SHP77 treated with DMSO at 0.1 percent for 48 hours (cell line): ENCODE results near the gene FERMT1.
"Not testable (repeated sequence)": the region's sequence is repeated elsewhere in the genome, so short reads cannot be mapped to it uniquely, and the experiment has no call there.

Source experiments
- DNase-seq: peaks from one replicate; lab custom pipeline; 2025; lab: John Stamatoyannopoulos, UW

The FERMT1 gene

GRCh38 chr20:6116758-6117157 is 6.1 kb downstream of the FERMT1 start:
- DNase-seq, result no peak

GRCh38 chr20:6115221-6115895 is 7.5 kb downstream of the FERMT1 start:
- no peak for DNase-seq

GRCh38 chr20:6114696-6115095 is 8.1 kb downstream of the FERMT1 start:
- no peak for DNase-seq

- no peak for DNase-seq
Observed at GRCh38 chr20:6113951-6114350, 8.9 kb downstream of the FERMT1 start.

- not testable (repeated sequence) for DNase-seq
Observed at GRCh38 chr20:6112965-6113364, 9.9 kb downstream of the FERMT1 start.

GRCh38 chr20:6108330-6108729 is 14.5 kb downstream of the FERMT1 start:
- no peak for DNase-seq

- no peak for DNase-seq
Observed at GRCh38 chr20:6104493-6105188, 18.2 kb downstream of the FERMT1 start.

- no peak for DNase-seq
Observed at GRCh38 chr20:6103301-6103700, 19.5 kb downstream of the FERMT1 start.

GRCh38 chr20:6101346-6101745 is 21.5 kb downstream of the FERMT1 start:
- no peak for DNase-seq

GRCh38 chr20:6100246-6100645 is 22.6 kb downstream of the FERMT1 start:
- DNase-seq, result no peak

- no peak for DNase-seq
Observed at GRCh38 chr20:6099819-6100218, 23.0 kb downstream of the FERMT1 start.

- DNase-seq, result no peak
Observed at GRCh38 chr20:6095409-6095808, 27.4 kb downstream of the FERMT1 start.

GRCh38 chr20:6094565-6094964 is 28.3 kb downstream of the FERMT1 start:
- DNase-seq, result no peak

- DNase-seq, result no peak
Observed at GRCh38 chr20:6094063-6094462, 28.8 kb downstream of the FERMT1 start.

- DNase-seq, result no peak
Observed at GRCh38 chr20:6091661-6092060, 31.2 kb downstream of the FERMT1 start.

- no peak for DNase-seq
Observed at GRCh38 chr20:6086868-6087267, 36.0 kb downstream of the FERMT1 start.

GRCh38 chr20:6083926-6084325 is 38.9 kb downstream of the FERMT1 start:
- no peak for DNase-seq

- no peak for DNase-seq
Observed at GRCh38 chr20:6081236-6081635, 41.6 kb downstream of the FERMT1 start.

GRCh38 chr20:6079016-6079415 is 43.8 kb downstream of the FERMT1 start:
- DNase-seq, result no peak

GRCh38 chr20:6075428-6076219 is 47.2 kb downstream of the FERMT1 start:
- no peak for DNase-seq

GRCh38 chr20:6074784-6075183 is 48.0 kb downstream of the FERMT1 start:
- no peak for DNase-seq

- no peak for DNase-seq
Observed at GRCh38 chr20:6074145-6074561, 48.7 kb downstream of the FERMT1 start.
